GM12892 (cell line): ENCODE data around the gene IGFL4.
A peak's percentile ranks its signal among the peaks of the same experiment; 100 is the strongest.

ENCODE experiments used
- DNase-seq: peaks from one replicate; pipeline ENCODE4 v3.0.0; 2011; ENCODE audit not compliant: insufficient read length
- FAIRE-seq: peaks from 2 replicates; lab custom pipeline; 2011; peaks lifted over from hg19 to GRCh38; lab: Jason Lieb, UNC
- POLR2A ChIP-seq: IDR thresholded peaks from 2 replicates; pipeline ENCODE4 v1.6.1; 2011; ENCODE audit warnings: low read depth, low read length, control low read depth
- POLR2AphosphoS5 ChIP-seq: IDR thresholded peaks from 2 replicates; pipeline ENCODE4 v1.6.1; 2011; ENCODE audit warnings: low read depth, low read length, control low read depth
- TAF1 ChIP-seq: IDR thresholded peaks from 2 replicates; pipeline ENCODE4 v1.6.1; 2011; ENCODE audit warnings: low read depth, mild to moderate bottlenecking, control low read depth, low read length, borderline replicate concordance

The IGFL4 gene

GRCh38 chr19:45996933-45997332, 43.9 kb downstream of the IGFL4 start:
- FAIRE-seq (no peak), DNase-seq (no peak)
- TF ChIP-seq POLR2A (no peak), TAF1 (no peak), POLR2AphosphoS5 (no peak)

- TF ChIP-seq TAF1 (no peak), POLR2AphosphoS5 (no peak), POLR2A (no peak)
- FAIRE-seq, result peak; percentile 40
Measured at GRCh38 chr19:45995715-45996385, 45.0 kb downstream of the IGFL4 start.

GRCh38 chr19:45994998-45995714, 45.6 kb downstream of the IGFL4 start, which contains the start of gene CCDC61:
TSS of gene CCDC61 (plus strand) at chr19:45995467. CDS start at chr19:46003019, 7,552 bp downstream.
- DNase-seq (peak; percentile 93), FAIRE-seq (peak; percentile 96)
- TF ChIP-seq POLR2A (peak; percentile 87; the same call in 1 of the 2 replicates), POLR2AphosphoS5 (peak; percentile 81), TAF1 (peak; percentile 51; the same call in 1 of the 2 replicates)

More at GRCh38 chr19:45995715-45996385, 45.0 kb downstream of the IGFL4 start:
- no peak for DNase-seq

- no peak for FAIRE-seq
- no peak for TF ChIP-seq TAF1
- TF ChIP-seq POLR2A, result no peak
- TF ChIP-seq POLR2AphosphoS5, result no peak
Measured at GRCh38 chr19:45994456-45994997, 46.3 kb downstream of the IGFL4 start.

GRCh38 chr19:45990113-45990728, 50.6 kb downstream of the IGFL4 start:
- no peak for DNase-seq
- no peak for FAIRE-seq
- TF ChIP-seq POLR2A (no peak), TAF1 (no peak), POLR2AphosphoS5 (no peak)

More at GRCh38 chr19:45994456-45994997, 46.3 kb downstream of the IGFL4 start:
- no peak for DNase-seq
